ENCODE data around the gene AARS2.

AARS2 gene

GRCh38 chr6:44272999-44273566 lies 40.1 kb downstream of the AARS2 start:
- no peak for TF ChIP-seq CTCF (IDR thresholded peaks at IDR 0.05; ENCODE audit: borderline replicate concordance, control extremely low read depth, extremely low read depth, insufficient read depth, missing control alignments)
- no peak for DNase-seq (ENCODE audit: low spot score)
- in situ Hi-C loops (cut with MboI; ENCODE audit: low sequenced_read_pairs, unreplicated experiment): no loop called here

- in situ Hi-C loops (cut with MboI; ENCODE audit: low sequenced_read_pairs, unreplicated experiment): no loop called here
- DNase-seq (ENCODE audit: low spot score): no peak
- no peak for TF ChIP-seq CTCF (IDR thresholded peaks at IDR 0.05; ENCODE audit: borderline replicate concordance, control extremely low read depth, extremely low read depth, insufficient read depth, missing control alignments)
Observed at GRCh38 chr6:44272529-44272928, 40.6 kb downstream of the AARS2 start.

- no peak for DNase-seq (ENCODE audit: low spot score)
- in situ Hi-C loops (cut with MboI; ENCODE audit: low sequenced_read_pairs, unreplicated experiment): no loop called here
Observed at GRCh38 chr6:44271914-44272313, 41.2 kb downstream of the AARS2 start.

GRCh38 chr6:44271406-44271723 lies 41.8 kb downstream of the AARS2 start:
- no peak for TF ChIP-seq CTCF (IDR thresholded peaks at IDR 0.05; ENCODE audit: borderline replicate concordance, control extremely low read depth, extremely low read depth, insufficient read depth, missing control alignments)
- no peak for DNase-seq (ENCODE audit: low spot score)
- in situ Hi-C loops (cut with MboI; ENCODE audit: low sequenced_read_pairs, unreplicated experiment): no loop called here

More at GRCh38 chr6:44271914-44272313, 41.2 kb downstream of the AARS2 start:
- TF ChIP-seq CTCF (IDR thresholded peaks at IDR 0.05; ENCODE audit: borderline replicate concordance, control extremely low read depth, extremely low read depth, insufficient read depth, missing control alignments): no peak

GRCh38 chr6:44270526-44271405 lies 42.4 kb downstream of the AARS2 start:
- DNase-seq (ENCODE audit: low spot score): no peak
- in situ Hi-C loops (cut with MboI; ENCODE audit: low sequenced_read_pairs, unreplicated experiment): no loop called here
- no peak for TF ChIP-seq CTCF (IDR thresholded peaks at IDR 0.05; ENCODE audit: borderline replicate concordance, control extremely low read depth, extremely low read depth, insufficient read depth, missing control alignments)

GRCh38 chr6:44269921-44270525 lies 43.1 kb downstream of the AARS2 start, which contains the start of gene TMEM151B:
TMEM151B (plus strand) TSS chr6:44270450; CDS start chr6:44270743, 293 bp downstream.
- no peak for DNase-seq (ENCODE audit: low spot score)
- no peak for TF ChIP-seq CTCF (IDR thresholded peaks at IDR 0.05; ENCODE audit: borderline replicate concordance, control extremely low read depth, extremely low read depth, insufficient read depth, missing control alignments)
- in situ Hi-C loops (cut with MboI; ENCODE audit: low sequenced_read_pairs, unreplicated experiment): no loop called here
